Measurements from ENCODE around the gene POLR2F. TPM values are rescaled to one million over a fixed set of nuclear protein-coding genes. Genes with fewer than 3 reads are reported as not detected.
"Not testable (repeated sequence)": the region's sequence is repeated elsewhere in the genome, so short reads cannot be mapped to it uniquely, and the experiment has no call there.

POLR2F gene
- total RNA-seq, 1 donor from 2014 or later: 99.6 TPM

- no peak overlapping the region for H3K27ac Mint-ChIP-seq
- no peaks in the 10 kb centered on the region for H3K4me1 Mint-ChIP-seq (ENCODE audit: unreplicated experiment)
- H3K27me3 Mint-ChIP-seq: no peaks in the 10 kb centered on the region
- no peaks in the 10 kb centered on the region for H3K9me3 Mint-ChIP-seq
- H3K36me3 Mint-ChIP-seq: peaks cover 12% of the 10 kb centered on the region
- DNase-seq (ENCODE audit: extremely low spot score, unreplicated experiment): no peak
- H3K4me3 Mint-ChIP-seq: no peak overlapping the region
- no peak for TF ChIP-seq CTCF (conservative IDR thresholded peaks at IDR 0.05)
These were observed 12.7 kb upstream of the POLR2F start for GRCh38 chr22:37940698-37941376.

GRCh38 chr22:37942133-37942532 is 11.4 kb upstream of the POLR2F start:
- TF ChIP-seq CTCF (conservative IDR thresholded peaks at IDR 0.05): no peak
- Mint-ChIP-seq H3K9me3 (no peaks in the 10 kb centered on the region), H3K4me1 (ENCODE audit: unreplicated experiment) (no peaks in the 10 kb centered on the region), H3K27ac (no peak overlapping the region), H3K27me3 (no peaks in the 10 kb centered on the region), H3K4me3 (no peak overlapping the region), H3K36me3 (peaks cover 12% of the 10 kb centered on the region)
- no peak for DNase-seq (ENCODE audit: extremely low spot score, unreplicated experiment)

GRCh38 chr22:37943136-37943824 is 10.2 kb upstream of the POLR2F start:
- Mint-ChIP-seq H3K27me3 (no peaks in the 10 kb centered on the region), H3K4me1 (ENCODE audit: unreplicated experiment) (no peaks in the 10 kb centered on the region), H3K36me3 (peaks cover 8% of the 10 kb centered on the region), H3K4me3 (no peak overlapping the region), H3K9me3 (no peaks in the 10 kb centered on the region), H3K27ac (no peak overlapping the region)
- no peak for TF ChIP-seq CTCF (conservative IDR thresholded peaks at IDR 0.05)
- no peak for DNase-seq (ENCODE audit: extremely low spot score, unreplicated experiment)

GRCh38 chr22:37943825-37944198 is 9.7 kb upstream of the POLR2F start:
- Mint-ChIP-seq H3K4me3 (no peak overlapping the region), H3K4me1 (ENCODE audit: unreplicated experiment) (no peaks in the 10 kb centered on the region), H3K36me3 (peaks cover 8% of the 10 kb centered on the region), H3K27me3 (no peaks in the 10 kb centered on the region), H3K27ac (no peak overlapping the region), H3K9me3 (no peaks in the 10 kb centered on the region)
- no peak for DNase-seq (ENCODE audit: extremely low spot score, unreplicated experiment)
- TF ChIP-seq CTCF (conservative IDR thresholded peaks at IDR 0.05): no peak

GRCh38 chr22:37944423-37944822 is 9.1 kb upstream of the POLR2F start:
- H3K27me3 Mint-ChIP-seq; H3K4me3 Mint-ChIP-seq; H3K27ac Mint-ChIP-seq; H3K9me3 Mint-ChIP-seq; DNase-seq (ENCODE audit: extremely low spot score, unreplicated experiment); H3K4me1 Mint-ChIP-seq (ENCODE audit: unreplicated experiment); H3K36me3 Mint-ChIP-seq: not testable (repeated sequence)

- not testable (repeated sequence) for DNase-seq (ENCODE audit: extremely low spot score, unreplicated experiment); H3K9me3 Mint-ChIP-seq; H3K4me3 Mint-ChIP-seq; H3K36me3 Mint-ChIP-seq; H3K27ac Mint-ChIP-seq; H3K27me3 Mint-ChIP-seq; H3K4me1 Mint-ChIP-seq (ENCODE audit: unreplicated experiment)
These were observed 6.2 kb upstream of the POLR2F start for GRCh38 chr22:37947142-37947795.
